H9 (cell line): ENCODE measurements around the gene WDR4. TPM values are rescaled to one million over a fixed set of nuclear protein-coding genes. Genes with fewer than 3 reads are reported as not detected.

Experiments
- DNase-seq: peaks from one replicate; pipeline ENCODE4 v3.0.0-alpha.2; 2017
- H2AFZ ChIP-seq: one replicate; pipeline ENCODE4 v1.6.1; 2013; ENCODE audit warnings: mild to moderate bottlenecking, low read length, control low read depth, moderate library complexity
- H2AK5ac ChIP-seq: 2 replicates; pipeline ENCODE4 v1.6.1; 2013; ENCODE audit warnings: low read length, control low read depth, mixed read lengths; ENCODE audit not compliant: insufficient read length
- H2BK120ac ChIP-seq: one replicate; pipeline ENCODE4 v1.6.1; 2013; ENCODE audit warnings: low read depth, mild to moderate bottlenecking, low read length, control low read depth, inconsistent platforms; ENCODE audit not compliant: poor library complexity, severe bottlenecking
- H2BK12ac ChIP-seq: 2 replicates; pipeline ENCODE4 v1.6.1; 2013; ENCODE audit warnings: low read length, control low read depth, mixed read lengths, low read depth; ENCODE audit not compliant: insufficient read length
- H2BK15ac ChIP-seq: 2 replicates; pipeline ENCODE4 v1.6.1; 2013; ENCODE audit warnings: low read depth, low read length, control low read depth
- H2BK20ac ChIP-seq: one replicate; pipeline ENCODE4 v1.6.1; 2013; ENCODE audit warnings: low read depth, mild to moderate bottlenecking, low read length, control low read depth, inconsistent platforms; ENCODE audit not compliant: poor library complexity, severe bottlenecking
- H2BK5ac ChIP-seq: 2 replicates; pipeline ENCODE4 v1.6.1; 2013; ENCODE audit warnings: low read length, control low read depth, mixed read lengths; ENCODE audit not compliant: insufficient read length
- H3K14ac ChIP-seq: 2 replicates; pipeline ENCODE4 v1.6.1; 2013; ENCODE audit warnings: low read length, control low read depth; ENCODE audit not compliant: insufficient read depth
- H3K18ac ChIP-seq: 2 replicates; pipeline ENCODE4 v1.6.1; 2013; ENCODE audit warnings: low read depth, mild to moderate bottlenecking, mixed read lengths, low read length, control low read depth; ENCODE audit not compliant: insufficient read length
- H3K23ac ChIP-seq: 2 replicates; pipeline ENCODE4 v1.6.1; 2013; ENCODE audit warnings: low read length, control low read depth, mixed read lengths, low read depth; ENCODE audit not compliant: insufficient read length
- H3K23me2 ChIP-seq: 2 replicates; pipeline ENCODE4 v1.6.1; 2013; ENCODE audit warnings: low read depth, mild to moderate bottlenecking, mixed read lengths, low read length, control low read depth; ENCODE audit not compliant: insufficient read length, poor library complexity, severe bottlenecking
- H3K27ac ChIP-seq: 2 replicates; pipeline ENCODE4 v1.5.1; 2013; ENCODE audit warnings: low read length, control low read depth, mixed read lengths, low read depth; ENCODE audit not compliant: insufficient read length
- H3K27me3 ChIP-seq: 2 replicates; pipeline ENCODE4 v1.6.1; 2013; ENCODE audit warnings: low read length, control low read depth, inconsistent platforms; ENCODE audit not compliant: insufficient read depth
- H3K4ac ChIP-seq: 2 replicates; pipeline ENCODE4 v1.6.1; 2013; ENCODE audit warnings: low read depth, mild to moderate bottlenecking, control low read depth, inconsistent platforms, low read length, moderate library complexity
- H3K4me1 ChIP-seq: 2 replicates; pipeline ENCODE4 v1.6.1; 2013; ENCODE audit warnings: low read length, control low read depth, inconsistent platforms; ENCODE audit not compliant: insufficient read depth
- H3K4me2 ChIP-seq: 2 replicates; pipeline ENCODE4 v1.6.1; 2013; ENCODE audit warnings: low read length, control low read depth, mixed read lengths; ENCODE audit not compliant: insufficient read length, insufficient read depth
- H3K56ac ChIP-seq: 2 replicates; pipeline ENCODE4 v1.6.1; 2013; ENCODE audit warnings: low read depth, mild to moderate bottlenecking, mixed read lengths, low read length, control low read depth; ENCODE audit not compliant: insufficient read length
- H3K79me1 ChIP-seq: 2 replicates; pipeline ENCODE4 v1.6.1; 2013; ENCODE audit warnings: low read depth, mild to moderate bottlenecking, moderate library complexity, low read length, control low read depth, inconsistent platforms; ENCODE audit not compliant: insufficient read depth, poor library complexity, severe bottlenecking
- H3K79me2 ChIP-seq: 2 replicates; pipeline ENCODE4 v1.6.1; 2013; ENCODE audit warnings: low read length, control low read depth, inconsistent platforms; ENCODE audit not compliant: insufficient read depth
- H3K9ac ChIP-seq: 2 replicates; pipeline ENCODE4 v1.6.1; 2013; ENCODE audit warnings: low read length, control low read depth, mixed read lengths; ENCODE audit not compliant: insufficient read length; ENCODE audit errors: extremely low read depth
- H3K9me3 ChIP-seq: one replicate; pipeline ENCODE4 v1.6.1; 2013; ENCODE audit warnings: low read depth, low read length, inconsistent platforms; ENCODE audit not compliant: control insufficient read depth
- H3T11ph ChIP-seq: one replicate; pipeline ENCODE4 v1.6.1; 2013; ENCODE audit warnings: mild to moderate bottlenecking, low read length, control low read depth, inconsistent platforms
- H4K20me1 ChIP-seq: one replicate; pipeline ENCODE4 v1.6.1; 2013; ENCODE audit not compliant: control insufficient read depth, insufficient read length, insufficient read depth
- H4K5ac ChIP-seq: 2 replicates; pipeline ENCODE4 v1.6.1; 2013; ENCODE audit warnings: low read depth, mild to moderate bottlenecking, mixed read lengths, low read length, control low read depth; ENCODE audit not compliant: insufficient read length
- H4K8ac ChIP-seq: replicated peaks from 2 replicates; pipeline ENCODE4 v1.6.1; 2013; ENCODE audit warnings: low read length, control low read depth, mixed read lengths, low read depth; ENCODE audit not compliant: insufficient read length
- H4K91ac ChIP-seq: 2 replicates; pipeline ENCODE4 v1.6.1; 2013; ENCODE audit warnings: low read depth, mild to moderate bottlenecking, moderate library complexity, mixed read lengths, low read length, control low read depth; ENCODE audit not compliant: insufficient read length
- H3K27ac Mint-ChIP-seq, 3 experiments: 2 replicates in 2 of 3; 3 replicates in 1 of 3; pipeline ENCODE4 v1.8.0; 2020 to 2021; ENCODE audit warnings: mixed read lengths in 3 of 3, mild to moderate bottlenecking in 1 of 3, moderate library complexity in 1 of 3
- H3K27me3 Mint-ChIP-seq: 2 replicates; pipeline ENCODE4 v1.8.0; 2021; ENCODE audit warnings: low read depth, mild to moderate bottlenecking, moderate library complexity, mixed read lengths
- H3K36me3 Mint-ChIP-seq, 3 experiments: 2 replicates in 2 of 3; 3 replicates in 1 of 3; pipeline ENCODE4 v1.8.0; 2020 to 2021; ENCODE audit warnings: low read depth in 3 of 3, mixed read lengths in 3 of 3; ENCODE audit not compliant: insufficient read depth in 1 of 3
- H3K4me1 Mint-ChIP-seq, 2 experiments: 2 replicates each; pipeline ENCODE4 v1.8.0; 2020; ENCODE audit warnings: mixed read lengths in 2 of 2
- H3K4me3 Mint-ChIP-seq, 2 experiments: 2 replicates in 1 of 2; 3 replicates in 1 of 2; pipeline ENCODE4 v1.8.0; 2020 to 2021; ENCODE audit warnings: mild to moderate bottlenecking in 2 of 2, mixed read lengths in 2 of 2, moderate library complexity in 1 of 2
- H3K9me3 Mint-ChIP-seq, 2 experiments: 2 replicates in 1 of 2; 3 replicates in 1 of 2; pipeline ENCODE4 v1.8.0; 2020; ENCODE audit warnings: mild to moderate bottlenecking in 2 of 2, mixed read lengths in 2 of 2, moderate library complexity in 1 of 2
- WGBS: extraction: QIAGEN DNeasy Blood & Tissue Kit; methylation state at CpG from one replicate; pipeline ENCODE4 v1.1.7; 2013; ENCODE audit warnings: missing lambda C conversion rate, low lambda C conversion rate, mixed read lengths; ENCODE audit not compliant: insufficient read length; ENCODE audit errors: extremely low coverage; 5-methylcytosine and 5-hydroxymethylcytosine counted together
- long read RNA-seq: library from polyadenylated mRNA; unstranded; transcript quantifications from one replicate; pipeline ENCODE4 v2.0.0, GENCODE V29; 2020
- total RNA-seq: library from RNA; stranded (reverse); gene quantifications from 2 replicates; pipeline ENCODE4 v1.2.1, GENCODE V29; 2021
- TF ChIP-seq, protein P1 (sequence below): fragments of 200-600 bp; sonication (generic); conservative IDR thresholded peaks from 3 replicates; pipeline ENCODE4 v1.8.0; 2021; ENCODE audit warnings: antibody characterized with exemption, mild to moderate bottlenecking

WDR4 gene, protein sequence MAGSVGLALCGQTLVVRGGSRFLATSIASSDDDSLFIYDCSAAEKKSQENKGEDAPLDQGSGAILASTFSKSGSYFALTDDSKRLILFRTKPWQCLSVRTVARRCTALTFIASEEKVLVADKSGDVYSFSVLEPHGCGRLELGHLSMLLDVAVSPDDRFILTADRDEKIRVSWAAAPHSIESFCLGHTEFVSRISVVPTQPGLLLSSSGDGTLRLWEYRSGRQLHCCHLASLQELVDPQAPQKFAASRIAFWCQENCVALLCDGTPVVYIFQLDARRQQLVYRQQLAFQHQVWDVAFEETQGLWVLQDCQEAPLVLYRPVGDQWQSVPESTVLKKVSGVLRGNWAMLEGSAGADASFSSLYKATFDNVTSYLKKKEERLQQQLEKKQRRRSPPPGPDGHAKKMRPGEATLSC
- 53.0 and 54.4 TPM in 2 replicates for total RNA-seq
- long read RNA-seq, transcript WDR4-202 (11 exons, 2,122 nt), result minor isoform, 25 of 273 reads
- long read RNA-seq, transcript WDR4-201 (12 exons, 1,471 nt), result major isoform, 117 of 273 reads
- long read RNA-seq, partial matches to known transcripts, result 34 of 273 reads
- long read RNA-seq, other reads (novel, unspliced or antisense), result 97 of 273 reads

DNA sequence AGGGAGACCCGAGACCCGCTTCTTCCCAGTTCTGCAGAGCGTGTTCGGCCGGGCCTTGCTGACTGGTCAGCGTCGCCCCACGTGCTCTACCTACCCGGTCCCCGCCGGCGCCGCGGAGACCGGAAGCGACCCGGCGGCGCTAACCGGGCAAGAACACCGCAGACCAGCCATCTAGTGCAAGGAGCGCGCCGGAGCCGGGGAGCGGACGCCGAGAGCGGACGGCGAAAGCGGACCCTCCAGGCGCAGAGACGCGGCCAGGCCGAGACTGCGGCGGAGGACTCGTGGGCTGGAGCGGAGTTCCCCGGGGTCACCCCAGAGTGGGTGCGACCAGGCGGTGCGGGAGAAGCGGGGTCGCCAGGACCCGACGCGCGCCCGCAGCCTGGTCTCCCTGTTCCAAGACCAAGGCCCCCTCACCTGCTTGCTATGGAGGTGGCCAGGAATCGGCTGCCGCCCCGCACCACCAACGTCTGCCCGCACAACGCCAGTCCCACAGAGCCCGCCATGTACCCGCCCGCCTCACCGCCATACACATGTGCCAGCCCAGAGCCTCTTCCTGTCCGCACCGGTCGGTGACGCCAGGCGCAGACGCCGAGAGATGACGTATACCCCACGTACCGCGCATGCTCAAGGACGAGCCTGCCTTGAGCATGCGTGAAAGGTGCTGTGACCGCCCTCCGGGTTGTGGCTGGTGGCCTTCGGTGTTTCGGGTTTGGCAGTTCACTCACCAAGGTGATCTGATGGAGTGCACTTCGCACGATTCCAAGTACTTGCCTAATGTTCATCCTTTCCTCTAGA is at the start of gene WDR4:
Gene WDR4 (minus strand): TSS at position 547 of the 795 bp plus-strand sequence. CDS start 44 bp downstream, at position 503.
- WGBS, result no CpG with 5 or more reads among the region's 80 CpGs
- H3K36me3 Mint-ChIP-seq, result peaks cover 20 to 39% (median 28%) of the 10 kb centered on the region in 3 experiments; a peak in 6 of 7 replicates
- H3K4me3 Mint-ChIP-seq, result peak within 1 kb of the TSS; percentile 93 to 98
- Histone ChIP-seq H4K8ac (no peak within 1 kb of the TSS), H3K4me1 (no peaks in the 10 kb centered on the region), H3K56ac (no peak within 1 kb of the TSS), H3K9me3 (no peaks in the 10 kb centered on the region), H3K23me2 (peaks cover 11% of the 10 kb centered on the region), H2BK12ac (no peak within 1 kb of the TSS), H2AK5ac (no peak within 1 kb of the TSS), H2BK15ac (no peak within 1 kb of the TSS), H2BK120ac (peak within 1 kb of the TSS; percentile 36), H3T11ph (no peak within 1 kb of the TSS), H3K9ac (peak within 1 kb of the TSS; percentile 88), H4K20me1 (no peaks in the 10 kb centered on the region), H2BK20ac (no peak within 1 kb of the TSS), H2AFZ (no peak within 1 kb of the TSS), H3K23ac (no peak within 1 kb of the TSS), H3K4ac (no peak within 1 kb of the TSS; the same call in 1 of the 2 replicates), H4K5ac (no peak within 1 kb of the TSS), H3K79me2 (peaks cover 4% of the 10 kb centered on the region; the same call in 1 of the 2 replicates), H3K27me3 (no peaks in the 10 kb centered on the region), H4K91ac (no peak within 1 kb of the TSS), H3K18ac (peak within 1 kb of the TSS; percentile 86), H3K79me1 (no peaks in the 10 kb centered on the region), H3K4me2 (peak within 1 kb of the TSS; percentile 65), H3K27ac (no peak within 1 kb of the TSS), H2BK5ac (no peak within 1 kb of the TSS), H3K14ac (peak within 1 kb of the TSS; percentile 88)
- H3K4me1 Mint-ChIP-seq, result peaks cover 15 to 22% of the 10 kb centered on the region in 2 experiments
- no peaks in the 10 kb centered on the region; the same call in 1 of the 2 replicates for H3K27me3 Mint-ChIP-seq
- TF ChIP-seq, protein P1, sequence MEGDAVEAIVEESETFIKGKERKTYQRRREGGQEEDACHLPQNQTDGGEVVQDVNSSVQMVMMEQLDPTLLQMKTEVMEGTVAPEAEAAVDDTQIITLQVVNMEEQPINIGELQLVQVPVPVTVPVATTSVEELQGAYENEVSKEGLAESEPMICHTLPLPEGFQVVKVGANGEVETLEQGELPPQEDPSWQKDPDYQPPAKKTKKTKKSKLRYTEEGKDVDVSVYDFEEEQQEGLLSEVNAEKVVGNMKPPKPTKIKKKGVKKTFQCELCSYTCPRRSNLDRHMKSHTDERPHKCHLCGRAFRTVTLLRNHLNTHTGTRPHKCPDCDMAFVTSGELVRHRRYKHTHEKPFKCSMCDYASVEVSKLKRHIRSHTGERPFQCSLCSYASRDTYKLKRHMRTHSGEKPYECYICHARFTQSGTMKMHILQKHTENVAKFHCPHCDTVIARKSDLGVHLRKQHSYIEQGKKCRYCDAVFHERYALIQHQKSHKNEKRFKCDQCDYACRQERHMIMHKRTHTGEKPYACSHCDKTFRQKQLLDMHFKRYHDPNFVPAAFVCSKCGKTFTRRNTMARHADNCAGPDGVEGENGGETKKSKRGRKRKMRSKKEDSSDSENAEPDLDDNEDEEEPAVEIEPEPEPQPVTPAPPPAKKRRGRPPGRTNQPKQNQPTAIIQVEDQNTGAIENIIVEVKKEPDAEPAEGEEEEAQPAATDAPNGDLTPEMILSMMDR, result no peak
- peak within 1 kb of the TSS; percentile 98 to 99 (median 99) for H3K27ac Mint-ChIP-seq
- peak; percentile 98 for DNase-seq
- peaks cover 0 to 4% of the 10 kb centered on the region in 2 experiments; a peak in 1 of 5 replicates for H3K9me3 Mint-ChIP-seq
